Endothelial cell of umbilical vein (primary cell): ENCODE results near the gene TTLL11. TPM values are rescaled to one million over a fixed set of nuclear protein-coding genes. Genes with fewer than 3 reads are reported as not detected.

Experiments
- BruUV-seq: library from RNA; stranded (reverse); fragments of 400-500 nt; replicated peaks from 2 replicates; lab custom pipeline; 2021; lab: Mats Ljungman, UMichigan
- CTCF ChIA-PET: fragments of 300-600, 350-600 bp; sonication (Branson Sonifier 250); formaldehyde crosslinking; loops from one replicate; lab custom pipeline; 2021; ENCODE audit warnings: antibody characterized with exemption, inconsistent platforms; lab: Charles Lee
- POLR2A ChIA-PET: fragments of 300-600, 350-600 bp; sonication (Branson Sonifier 250); formaldehyde crosslinking; loops from one replicate; lab custom pipeline; 2021; ENCODE audit warnings: antibody characterized with exemption, inconsistent platforms; lab: Charles Lee
- DNase-seq: peaks from one replicate; pipeline ENCODE4 v3.0.0-alpha.2; 2011; ENCODE audit warnings: low read depth, low spot score
- FAIRE-seq: peaks from 2 replicates; lab custom pipeline; 2011; peaks lifted over from hg19 to GRCh38; lab: Jason Lieb, UNC
- H2AFZ ChIP-seq: 2 replicates; pipeline ENCODE4 v1.6.0; 2012; ENCODE audit warnings: low read depth, low read length, control low read depth, inconsistent platforms
- H3K27ac ChIP-seq: 2 replicates; pipeline ENCODE4 v1.5.1; 2011; ENCODE audit warnings: low read depth, mild to moderate bottlenecking, control low read depth, low read length, moderate library complexity; ENCODE audit not compliant: insufficient read depth
- H3K27me3 ChIP-seq, 2 experiments: 2 replicates each; pipeline versions ENCODE4 v1.6.0 to v1.6.1; 2011; ENCODE audit warnings: low read length in 2 of 2, mixed read lengths in 1 of 2; ENCODE audit not compliant: control insufficient read depth in 2 of 2, insufficient read depth in 2 of 2
- H3K36me3 ChIP-seq, 2 experiments: 2 replicates in 1 of 2; 3 replicates in 1 of 2; pipeline ENCODE4 v1.5.1; 2011; ENCODE audit warnings: low read length in 2 of 2, mild to moderate bottlenecking in 1 of 2, moderate library complexity in 1 of 2; ENCODE audit not compliant: control insufficient read depth in 2 of 2, insufficient read depth in 2 of 2; ENCODE audit errors: extremely low read depth in 1 of 2
- H3K4me1 ChIP-seq: 3 replicates; pipeline ENCODE4 v1.5.1; 2011; ENCODE audit warnings: mild to moderate bottlenecking, low read length; ENCODE audit not compliant: control insufficient read depth, insufficient read depth; ENCODE audit errors: extremely low read depth
- H3K4me2 ChIP-seq: 2 replicates; pipeline ENCODE4 v1.6.1; 2011; ENCODE audit warnings: low read length, control low read depth, mixed read lengths; ENCODE audit not compliant: insufficient read depth
- H3K4me3 ChIP-seq, 3 experiments: fragments of 200-600 bp in 1 of 3; sonication (generic), shearing (Covaris generic) in 1 of 3; replicated peaks in 1 of 3; 2 replicates each; pipeline ENCODE4 v1.5.1; 2011 to 2016; ENCODE audit warnings: control low read depth in 3 of 3, low read length in 3 of 3, mild to moderate bottlenecking in 2 of 3, inconsistent platforms in 1 of 3, low read depth in 1 of 3, moderate library complexity in 1 of 3; ENCODE audit not compliant: insufficient read depth in 1 of 3
- H3K79me2 ChIP-seq: 2 replicates; pipeline ENCODE4 v1.6.0; 2012; ENCODE audit warnings: low read length, inconsistent platforms; ENCODE audit not compliant: control insufficient read depth, insufficient read depth
- H3K9ac ChIP-seq: replicated peaks from 2 replicates; pipeline ENCODE3; 2011; ENCODE audit warnings: low read length, control low read depth; ENCODE audit not compliant: insufficient read depth; ENCODE audit errors: extremely low read depth
- H3K9me1 ChIP-seq: replicated peaks from 3 replicates; pipeline ENCODE4 v1.6.0; 2011; ENCODE audit warnings: mild to moderate bottlenecking, low read length; ENCODE audit not compliant: control insufficient read depth, insufficient read depth; ENCODE audit errors: extremely low read depth
- H3K9me3 ChIP-seq: replicated peaks from 2 replicates; pipeline ENCODE4 v1.5.1; 2012; ENCODE audit warnings: low read length, inconsistent platforms; ENCODE audit not compliant: control insufficient read depth, insufficient read depth
- H4K20me1 ChIP-seq: replicated peaks from 2 replicates; pipeline ENCODE3; 2011; ENCODE audit warnings: mild to moderate bottlenecking, low read length; ENCODE audit not compliant: control insufficient read depth, insufficient read depth; ENCODE audit errors: extremely low read depth
- EZH2 ChIP-seq: IDR thresholded peaks from 2 replicates; pipeline ENCODE4 v1.6.1; 2012; ENCODE audit warnings: borderline replicate concordance, low read depth, mild to moderate bottlenecking, moderate library complexity, low read length, inconsistent platforms; ENCODE audit not compliant: severe bottlenecking
- FOS ChIP-seq: IDR thresholded peaks from 2 replicates; pipeline ENCODE4 v1.6.1; 2011; ENCODE audit warnings: mild to moderate bottlenecking, low read length, moderate library complexity, borderline replicate concordance; ENCODE audit not compliant: insufficient read depth
- GATA2 ChIP-seq: IDR thresholded peaks from 2 replicates; pipeline ENCODE4 v1.7.0; 2011; ENCODE audit warnings: low read depth, mild to moderate bottlenecking, moderate library complexity, mixed read lengths, low read length; ENCODE audit not compliant: insufficient read length, insufficient read depth
- JUN ChIP-seq: IDR thresholded peaks from 2 replicates; pipeline ENCODE4 v1.6.1; 2011; ENCODE audit warnings: borderline replicate concordance, low read depth; ENCODE audit not compliant: insufficient read length, insufficient read depth
- MAX ChIP-seq: IDR thresholded peaks from 2 replicates; pipeline ENCODE4 v1.6.1; 2011; ENCODE audit not compliant: insufficient read depth, insufficient read length
- MYC ChIP-seq: IDR thresholded peaks from one replicate; pipeline ENCODE4 v1.6.1; 2011; ENCODE audit warnings: mild to moderate bottlenecking, low read depth, low read length
- POLR2A ChIP-seq: IDR thresholded peaks from 2 replicates; pipeline ENCODE4 v1.6.1; 2012; ENCODE audit warnings: low read depth, mild to moderate bottlenecking, control low read depth, low read length
- POLR2AphosphoS5 ChIP-seq: IDR thresholded peaks from 2 replicates; pipeline ENCODE4 v1.6.1; 2012; ENCODE audit warnings: low read depth, mild to moderate bottlenecking, control low read depth, low read length, moderate library complexity; ENCODE audit not compliant: insufficient read depth
- dilution Hi-C: fragments of 300-500 bp; cut with MboI; formaldehyde crosslinking; loops from one replicate; pipeline ENCODE4 v1.15.0; 2019; ENCODE audit warnings: low sequenced_read_pairs; ENCODE audit not compliant: extremely low pct_ligation_motif_present
- intact Hi-C: fragments of 100-400 bp; cut with micrococcal nuclease; formaldehyde crosslinking; loops from one replicate; pipeline ENCODE4 v1.10.0; 2022
- polyA plus RNA-seq, 4 experiments: library from polyadenylated mRNA; depleted of rRNA in 3 of 4; stranded (reverse) in 3 of 4; unstranded in 1 of 4; fragments of >200 nt; gene quantifications; 2 replicates each; pipeline versions ENCODE4 v1.2.1 to v1.2.3, GENCODE V29; 2011 to 2012; ENCODE audit warnings: missing spikeins in 1 of 4
- total RNA-seq: library from RNA; stranded (reverse); gene quantifications from 2 replicates; pipeline ENCODE4 v1.2.3, GENCODE V29; 2021
- TF ChIP-seq, protein P1 (sequence below), 2 donors: IDR thresholded peaks; 1 replicate in 1 of 2; 2 replicates in 1 of 2; pipeline ENCODE4 v1.5.1; 2011; ENCODE audit warnings: low read length in 2 of 2, mild to moderate bottlenecking in 2 of 2, moderate library complexity in 2 of 2, control low read depth in 1 of 2, inconsistent platforms in 1 of 2, low read depth in 1 of 2; ENCODE audit not compliant: insufficient read depth in 1 of 2; ENCODE audit errors: extremely low read depth in 1 of 2

The TTLL11 gene
- total and polyA plus RNA-seq, 2 donors (not counting 3 experiments of a cell fraction or from before 2014, with no cell fraction given), result 4.9 to 5.1 TPM

DNA sequence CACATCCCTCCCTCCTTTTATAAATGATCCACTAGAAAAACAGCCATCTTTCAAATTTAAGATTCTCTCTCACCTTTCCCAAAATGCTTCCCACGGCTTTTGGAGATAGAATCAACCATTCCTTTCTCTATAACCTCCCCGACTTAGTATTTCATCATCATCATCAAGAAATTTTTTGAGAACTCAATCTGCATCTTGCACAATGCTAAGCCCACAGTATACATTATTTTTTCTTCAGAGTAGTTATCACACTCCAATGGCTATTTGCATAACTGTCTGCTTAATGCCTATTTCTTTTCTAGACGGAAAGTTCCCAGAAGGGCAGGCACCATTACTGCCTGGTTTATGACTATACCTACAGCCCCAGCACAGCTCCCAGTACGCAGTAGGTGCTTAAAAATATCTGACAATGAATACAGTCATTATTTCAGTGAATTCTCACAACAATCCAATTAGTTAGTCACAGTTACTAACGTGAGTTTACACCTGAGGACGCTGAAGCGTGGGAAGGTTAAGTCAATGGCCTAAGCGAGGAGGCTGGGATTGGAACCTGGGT is 212.7 kb downstream of the TTLL11 start:
- H3K4me1 ChIP-seq, result peaks cover 10% of the 10 kb centered on the region
- no peaks in the 10 kb centered on the region for H3K27me3 ChIP-seq
- H3K4me3 ChIP-seq, result no peak overlapping the region
- intact Hi-C loops, result no loop called here
- H3K79me2 ChIP-seq, result no peaks in the 10 kb centered on the region
- DNase-seq (no peak), FAIRE-seq (no peak)
- no peak overlapping the region for H3K27ac ChIP-seq
- no TSS peak for BruUV-seq
- H3K4me2 ChIP-seq, result no peak overlapping the region
- dilution Hi-C loops, result no loop called here
- no peaks in the 10 kb centered on the region for H3K36me3 ChIP-seq
- no peak overlapping the region for H2AFZ ChIP-seq
- CTCF ChIA-PET, result no interaction called here
- H3K9me1 ChIP-seq, result no peaks in the 10 kb centered on the region
- TF ChIP-seq, protein P1, sequence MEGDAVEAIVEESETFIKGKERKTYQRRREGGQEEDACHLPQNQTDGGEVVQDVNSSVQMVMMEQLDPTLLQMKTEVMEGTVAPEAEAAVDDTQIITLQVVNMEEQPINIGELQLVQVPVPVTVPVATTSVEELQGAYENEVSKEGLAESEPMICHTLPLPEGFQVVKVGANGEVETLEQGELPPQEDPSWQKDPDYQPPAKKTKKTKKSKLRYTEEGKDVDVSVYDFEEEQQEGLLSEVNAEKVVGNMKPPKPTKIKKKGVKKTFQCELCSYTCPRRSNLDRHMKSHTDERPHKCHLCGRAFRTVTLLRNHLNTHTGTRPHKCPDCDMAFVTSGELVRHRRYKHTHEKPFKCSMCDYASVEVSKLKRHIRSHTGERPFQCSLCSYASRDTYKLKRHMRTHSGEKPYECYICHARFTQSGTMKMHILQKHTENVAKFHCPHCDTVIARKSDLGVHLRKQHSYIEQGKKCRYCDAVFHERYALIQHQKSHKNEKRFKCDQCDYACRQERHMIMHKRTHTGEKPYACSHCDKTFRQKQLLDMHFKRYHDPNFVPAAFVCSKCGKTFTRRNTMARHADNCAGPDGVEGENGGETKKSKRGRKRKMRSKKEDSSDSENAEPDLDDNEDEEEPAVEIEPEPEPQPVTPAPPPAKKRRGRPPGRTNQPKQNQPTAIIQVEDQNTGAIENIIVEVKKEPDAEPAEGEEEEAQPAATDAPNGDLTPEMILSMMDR (IDR thresholded peaks at IDR 0.05; ENCODE audit: extremely low read depth in 1 of 2, insufficient read depth in 1 of 2, low read depth in 1 of 2, low read length in 2 of 2), result no peak
- TF ChIP-seq EZH2, result no peak
- no peak for TF ChIP-seq POLR2A
- H3K9me3 ChIP-seq, result no peaks in the 10 kb centered on the region
- no peaks in the 10 kb centered on the region for H4K20me1 ChIP-seq
- no peak overlapping the region for H3K9ac ChIP-seq
- POLR2A ChIA-PET, result no interaction called here

GRCh38 chr9:121878271-121878822 is 214.8 kb downstream of the TTLL11 start:
- CTCF ChIA-PET, result interaction anchor here (0.6 to 1.3 kb wide), 3 partner anchors 9 to 34 kb away, joined by 3 to 4 read pairs (median 3); no protein-coding TSS in a partner anchor
- POLR2A ChIA-PET, result no interaction called here
- H2AFZ ChIP-seq, result no peak overlapping the region

More at GRCh38 chr9:121878271-121878822, 214.8 kb downstream of the TTLL11 start:
- dilution Hi-C loops, result no loop called here
- no peaks in the 10 kb centered on the region for H3K27me3 ChIP-seq
- H3K4me2 ChIP-seq, result no peak overlapping the region
- H3K9ac ChIP-seq, result no peak overlapping the region
- TF ChIP-seq GATA2, result no peak
- TF ChIP-seq, protein P1 (IDR thresholded peaks at IDR 0.05; ENCODE audit: extremely low read depth in 1 of 2, insufficient read depth in 1 of 2, low read depth in 1 of 2, low read length in 2 of 2), result no peak
- no peak for TF ChIP-seq MAX
- TF ChIP-seq FOS, result no peak
- TF ChIP-seq POLR2A, result no peak
- no peak for TF ChIP-seq POLR2AphosphoS5
- TF ChIP-seq JUN, result no peak
- TF ChIP-seq MYC, result no peak
- TF ChIP-seq EZH2, result no peak
- no peaks in the 10 kb centered on the region for H3K9me1 ChIP-seq
- H3K27ac ChIP-seq, result no peak overlapping the region
- H3K4me3 ChIP-seq, result no peak overlapping the region
- BruUV-seq, result no TSS peak
- peaks cover 4% of the 10 kb centered on the region for H3K4me1 ChIP-seq
- no peaks in the 10 kb centered on the region for H3K9me3 ChIP-seq
- intact Hi-C loops, result no loop called here
- DNase-seq (no peak), FAIRE-seq (no peak)
- no peaks in the 10 kb centered on the region for H3K79me2 ChIP-seq
- no peaks in the 10 kb centered on the region for H3K36me3 ChIP-seq
- H4K20me1 ChIP-seq, result no peaks in the 10 kb centered on the region
